ENCODE results near the gene MICAL2. TPM values are rescaled to one million over a fixed set of nuclear protein-coding genes. Genes with fewer than 3 reads are reported as not detected.

MICAL2 gene
- total RNA-seq, 2 experiments from 2014 or later = not detected

DNA sequence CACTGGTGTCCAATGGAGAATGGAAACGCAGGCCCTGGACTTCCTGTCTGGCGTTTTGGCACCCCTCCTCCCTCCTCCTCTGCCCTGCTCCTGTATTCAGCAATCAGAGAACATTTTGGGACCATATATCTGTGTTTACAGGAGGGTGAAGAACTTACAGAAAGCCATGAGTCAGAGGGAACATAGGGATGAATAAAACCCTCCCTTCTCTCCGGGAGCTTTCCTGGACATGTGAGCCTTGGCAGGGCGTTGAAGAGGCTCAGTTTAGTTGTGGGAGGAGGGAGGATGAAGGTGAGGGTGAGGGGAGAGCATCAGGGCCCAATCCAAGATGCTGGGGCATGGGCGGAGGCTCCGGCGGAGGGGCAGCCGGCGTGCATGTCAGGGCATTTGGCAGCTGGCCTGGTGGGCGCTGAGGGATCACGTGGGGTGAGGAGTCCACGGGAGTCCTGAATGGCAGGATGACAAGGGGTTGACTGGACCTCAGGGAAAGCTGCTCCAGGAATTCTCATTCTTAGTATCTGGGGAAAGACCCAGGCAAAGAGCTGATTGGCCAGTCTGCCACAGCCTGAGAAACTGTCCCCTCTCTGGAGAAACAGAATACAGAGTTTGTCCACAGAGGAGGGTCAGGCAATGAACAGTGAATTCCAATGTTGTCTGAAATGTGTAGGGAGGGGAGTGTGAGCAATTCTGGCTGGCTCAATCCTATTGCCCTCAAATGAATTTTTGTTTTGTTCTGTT lies 28.9 kb downstream of the MICAL2 start:
- BruUV-seq (replicated peaks) = no TSS peak
- Histone ChIP-seq H3K4me3 (ENCODE audit: low read depth, low read length, poor library complexity, severe bottlenecking) (no peak overlapping the region), H3K4me2 (ENCODE audit: low read length) (no peak overlapping the region), H4K20me1 (ENCODE audit: insufficient read depth, low read length) (no peaks in the 10 kb centered on the region), H3K9me3 (ENCODE audit: low read length) (no peaks in the 10 kb centered on the region), H3K36me3 (ENCODE audit: insufficient read depth, low read length) (no peaks in the 10 kb centered on the region), H3K27ac (ENCODE audit: low read depth, low read length, poor library complexity, severe bottlenecking) (no peak overlapping the region), H3K9me2 (ENCODE audit: insufficient read depth, low read length) (no peaks in the 10 kb centered on the region), H3K79me2 (ENCODE audit: insufficient read depth, low read depth, low read length) (no peaks in the 10 kb centered on the region), H3K4me1 (ENCODE audit: insufficient read depth, low read length, poor library complexity, severe bottlenecking) (no peaks in the 10 kb centered on the region), H2AFZ (ENCODE audit: low read length) (no peak overlapping the region)
- ChIA-PET POLR2A (no interaction called here), CTCF (ENCODE audit: unreplicated experiment) (no interaction called here)
- TF ChIP-seq, protein P1, sequence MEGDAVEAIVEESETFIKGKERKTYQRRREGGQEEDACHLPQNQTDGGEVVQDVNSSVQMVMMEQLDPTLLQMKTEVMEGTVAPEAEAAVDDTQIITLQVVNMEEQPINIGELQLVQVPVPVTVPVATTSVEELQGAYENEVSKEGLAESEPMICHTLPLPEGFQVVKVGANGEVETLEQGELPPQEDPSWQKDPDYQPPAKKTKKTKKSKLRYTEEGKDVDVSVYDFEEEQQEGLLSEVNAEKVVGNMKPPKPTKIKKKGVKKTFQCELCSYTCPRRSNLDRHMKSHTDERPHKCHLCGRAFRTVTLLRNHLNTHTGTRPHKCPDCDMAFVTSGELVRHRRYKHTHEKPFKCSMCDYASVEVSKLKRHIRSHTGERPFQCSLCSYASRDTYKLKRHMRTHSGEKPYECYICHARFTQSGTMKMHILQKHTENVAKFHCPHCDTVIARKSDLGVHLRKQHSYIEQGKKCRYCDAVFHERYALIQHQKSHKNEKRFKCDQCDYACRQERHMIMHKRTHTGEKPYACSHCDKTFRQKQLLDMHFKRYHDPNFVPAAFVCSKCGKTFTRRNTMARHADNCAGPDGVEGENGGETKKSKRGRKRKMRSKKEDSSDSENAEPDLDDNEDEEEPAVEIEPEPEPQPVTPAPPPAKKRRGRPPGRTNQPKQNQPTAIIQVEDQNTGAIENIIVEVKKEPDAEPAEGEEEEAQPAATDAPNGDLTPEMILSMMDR (conservative IDR thresholded peaks at IDR 0.05; ENCODE audit: low read length) = no peak
- no peak for TF ChIP-seq EZH2phosphoT487 (IDR thresholded peaks at IDR 0.05; ENCODE audit: borderline replicate concordance, low read depth, low read length)
- no peak for DNase-seq (ENCODE audit: low spot score)
- intact Hi-C loops (cut with micrococcal nuclease; ENCODE audit: unreplicated experiment) = no loop called here

GRCh38 chr11:12140186-12140793 lies 29.9 kb downstream of the MICAL2 start:
- Histone ChIP-seq H3K4me3 (ENCODE audit: low read depth, low read length, poor library complexity, severe bottlenecking) (no peak overlapping the region), H3K4me2 (ENCODE audit: low read length) (no peak overlapping the region), H2AFZ (ENCODE audit: low read length) (no peak overlapping the region), H3K4me1 (ENCODE audit: insufficient read depth, low read length, poor library complexity, severe bottlenecking) (no peaks in the 10 kb centered on the region), H3K9me3 (ENCODE audit: low read length) (no peaks in the 10 kb centered on the region), H3K27ac (ENCODE audit: low read depth, low read length, poor library complexity, severe bottlenecking) (no peak overlapping the region), H4K20me1 (ENCODE audit: insufficient read depth, low read length) (no peaks in the 10 kb centered on the region), H3K9me2 (ENCODE audit: insufficient read depth, low read length) (no peaks in the 10 kb centered on the region), H3K36me3 (ENCODE audit: insufficient read depth, low read length) (no peaks in the 10 kb centered on the region), H3K79me2 (ENCODE audit: insufficient read depth, low read depth, low read length) (no peaks in the 10 kb centered on the region)
- intact Hi-C loops (cut with micrococcal nuclease; ENCODE audit: unreplicated experiment) = no loop called here
- no peak for DNase-seq (ENCODE audit: low spot score)
- ChIA-PET POLR2A (no interaction called here), CTCF (ENCODE audit: unreplicated experiment) (no interaction called here)
- no TSS peak for BruUV-seq (replicated peaks)
- TF ChIP-seq, protein P1 (conservative IDR thresholded peaks at IDR 0.05; ENCODE audit: low read length) = no peak
- no peak for TF ChIP-seq EZH2phosphoT487 (IDR thresholded peaks at IDR 0.05; ENCODE audit: borderline replicate concordance, low read depth, low read length)

- TF ChIP-seq, protein P1 (conservative IDR thresholded peaks at IDR 0.05; ENCODE audit: low read length) = no peak
- TF ChIP-seq EZH2phosphoT487 (IDR thresholded peaks at IDR 0.05; ENCODE audit: borderline replicate concordance, low read depth, low read length) = no peak
Observed at GRCh38 chr11:12141283-12141682, 30.9 kb downstream of the MICAL2 start.

More at GRCh38 chr11:12141283-12141682, 30.9 kb downstream of the MICAL2 start:
- Histone ChIP-seq H2AFZ (ENCODE audit: low read length) (no peak overlapping the region), H3K36me3 (ENCODE audit: insufficient read depth, low read length) (no peaks in the 10 kb centered on the region), H3K79me2 (ENCODE audit: insufficient read depth, low read depth, low read length) (no peaks in the 10 kb centered on the region), H3K9me3 (ENCODE audit: low read length) (no peaks in the 10 kb centered on the region), H3K9me2 (ENCODE audit: insufficient read depth, low read length) (no peaks in the 10 kb centered on the region), H3K27ac (ENCODE audit: low read depth, low read length, poor library complexity, severe bottlenecking) (no peak overlapping the region), H3K4me1 (ENCODE audit: insufficient read depth, low read length, poor library complexity, severe bottlenecking) (no peaks in the 10 kb centered on the region), H3K4me2 (ENCODE audit: low read length) (no peak overlapping the region), H4K20me1 (ENCODE audit: insufficient read depth, low read length) (no peaks in the 10 kb centered on the region), H3K4me3 (ENCODE audit: low read depth, low read length, poor library complexity, severe bottlenecking) (no peak overlapping the region)
- intact Hi-C loops (cut with micrococcal nuclease; ENCODE audit: unreplicated experiment) = no loop called here
- no TSS peak for BruUV-seq (replicated peaks)
- DNase-seq (ENCODE audit: low spot score) = no peak
- ChIA-PET CTCF (ENCODE audit: unreplicated experiment) (no interaction called here), POLR2A (interaction anchor here (0.5 kb wide), 1 partner anchor 1037 kb away, joined by 4 read pairs; no protein-coding TSS in a partner anchor)

Measured in OCI-LY7 (cell line).